Fibroblast of skin of left quadriceps (primary cell): ENCODE measurements around the gene CTCFL.

Source experiments
- DNase-seq, 2 experiments: peaks; one replicate each; pipeline ENCODE4 v3.0.0-alpha.2; 2013; ENCODE audit warnings: low read depth in 2 of 2

CTCFL gene, protein sequence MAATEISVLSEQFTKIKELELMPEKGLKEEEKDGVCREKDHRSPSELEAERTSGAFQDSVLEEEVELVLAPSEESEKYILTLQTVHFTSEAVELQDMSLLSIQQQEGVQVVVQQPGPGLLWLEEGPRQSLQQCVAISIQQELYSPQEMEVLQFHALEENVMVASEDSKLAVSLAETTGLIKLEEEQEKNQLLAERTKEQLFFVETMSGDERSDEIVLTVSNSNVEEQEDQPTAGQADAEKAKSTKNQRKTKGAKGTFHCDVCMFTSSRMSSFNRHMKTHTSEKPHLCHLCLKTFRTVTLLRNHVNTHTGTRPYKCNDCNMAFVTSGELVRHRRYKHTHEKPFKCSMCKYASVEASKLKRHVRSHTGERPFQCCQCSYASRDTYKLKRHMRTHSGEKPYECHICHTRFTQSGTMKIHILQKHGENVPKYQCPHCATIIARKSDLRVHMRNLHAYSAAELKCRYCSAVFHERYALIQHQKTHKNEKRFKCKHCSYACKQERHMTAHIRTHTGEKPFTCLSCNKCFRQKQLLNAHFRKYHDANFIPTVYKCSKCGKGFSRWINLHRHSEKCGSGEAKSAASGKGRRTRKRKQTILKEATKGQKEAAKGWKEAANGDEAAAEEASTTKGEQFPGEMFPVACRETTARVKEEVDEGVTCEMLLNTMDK

DNA sequence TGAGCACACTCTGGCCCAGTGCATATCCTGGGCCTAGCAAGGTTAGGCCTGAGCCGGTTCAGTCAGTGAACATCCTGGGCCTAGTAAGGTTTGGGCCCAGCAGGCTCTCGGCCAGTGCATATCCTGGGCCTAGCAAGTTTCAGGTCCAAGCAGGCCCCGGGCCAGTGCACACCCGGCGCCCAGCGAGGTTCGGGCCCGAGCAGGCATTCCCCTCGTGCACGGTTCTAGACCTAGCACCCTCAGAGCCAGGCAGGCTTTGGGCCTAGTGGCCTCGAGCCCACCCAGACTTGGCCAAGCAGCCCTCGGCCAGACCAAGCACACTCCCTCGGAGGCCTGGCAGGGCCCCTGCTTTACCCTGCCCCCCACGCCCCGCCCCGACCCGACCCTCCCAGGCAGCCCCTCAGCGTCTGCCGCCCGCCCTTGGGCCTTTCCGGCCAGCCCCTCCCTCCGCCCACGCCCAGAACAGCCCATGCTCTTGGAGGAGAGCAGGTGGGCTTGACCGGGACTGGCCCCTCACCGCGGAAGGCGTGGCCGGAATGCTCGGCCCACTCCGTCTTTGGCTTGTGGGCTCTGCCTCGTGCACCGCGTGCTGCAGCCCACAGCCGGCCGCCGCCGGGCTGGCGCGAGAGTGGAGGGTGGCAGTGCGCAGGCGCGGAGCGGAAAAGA, at the start of gene CTCFL:
CTCFL (minus strand) TSS at position 630 of the 666 bp plus-strand sequence. CDS start 935 bp downstream, outside the sequence.
- DNase-seq, result no peak

DNA sequence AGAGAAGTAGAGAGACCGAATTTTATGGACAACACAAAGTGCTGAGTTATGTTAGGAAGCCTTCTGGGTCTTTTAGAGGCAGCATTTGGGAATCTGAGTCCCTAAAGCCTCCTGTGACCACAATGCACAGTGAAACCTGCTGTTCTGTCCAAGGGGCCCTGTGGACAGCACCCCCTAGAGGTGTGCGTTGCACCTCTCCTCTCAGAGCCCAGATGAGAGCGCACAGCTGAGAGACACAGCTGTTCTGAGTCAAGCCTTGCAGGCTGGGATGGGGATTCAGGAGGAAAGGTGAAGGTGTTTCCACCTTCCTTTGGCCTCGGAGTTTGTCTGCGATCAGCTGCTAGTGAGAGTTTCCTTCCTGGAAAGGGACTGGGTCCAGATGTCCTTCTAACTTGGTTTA, 49.0 kb upstream of the CTCFL start:
- no peak for DNase-seq

DNA sequence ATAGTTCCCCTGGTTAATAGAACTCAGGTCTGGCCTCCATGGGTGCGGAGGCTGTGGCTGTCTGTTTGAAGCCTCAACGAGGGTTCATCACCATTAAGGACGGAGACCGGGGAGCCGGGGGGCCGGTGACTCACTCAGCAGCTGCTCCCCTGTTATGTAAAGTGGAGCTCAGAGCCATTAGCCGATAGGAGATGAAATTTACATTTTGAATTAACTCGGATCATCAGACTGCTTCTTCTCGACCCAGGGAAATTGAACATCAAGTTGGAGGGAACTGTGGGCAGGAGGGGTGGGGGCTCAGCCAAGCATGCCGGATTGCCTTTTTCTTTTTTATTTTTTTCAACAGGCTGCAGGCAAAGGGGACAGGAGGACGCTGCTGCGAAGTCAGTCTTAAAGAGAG, 48.3 kb upstream of the CTCFL start:
- no peak for DNase-seq

DNA sequence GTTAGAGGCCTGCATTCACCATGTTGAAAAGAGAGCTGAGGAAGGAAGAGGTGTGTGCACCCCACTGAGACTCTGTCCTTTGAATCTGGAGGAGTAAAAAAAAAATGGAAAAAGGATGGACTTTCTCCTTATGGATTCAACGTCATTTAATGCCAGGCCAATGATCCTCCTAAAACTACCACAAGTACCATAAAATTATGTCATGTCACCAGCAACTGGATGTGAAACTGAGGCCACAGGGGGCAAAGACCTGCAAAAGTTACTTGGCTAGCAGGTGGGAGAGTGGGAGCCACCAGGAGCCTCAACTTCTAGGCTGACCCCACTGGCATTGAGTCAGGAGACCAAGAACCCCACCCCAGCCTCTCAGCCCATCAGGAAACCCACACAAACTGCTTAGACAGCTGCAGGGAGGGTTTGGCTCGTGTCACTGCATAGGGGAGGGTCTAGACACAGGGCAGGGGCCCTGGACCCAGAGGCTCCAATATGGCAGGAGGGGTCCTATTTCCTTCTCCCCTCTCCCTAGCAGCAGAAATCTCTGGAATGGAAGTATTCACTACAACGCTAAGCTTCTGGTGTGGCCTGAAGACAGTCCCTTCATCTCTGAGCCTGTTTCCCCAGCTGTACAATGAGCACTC, 47.0 kb upstream of the CTCFL start:
- no peak for DNase-seq

DNA sequence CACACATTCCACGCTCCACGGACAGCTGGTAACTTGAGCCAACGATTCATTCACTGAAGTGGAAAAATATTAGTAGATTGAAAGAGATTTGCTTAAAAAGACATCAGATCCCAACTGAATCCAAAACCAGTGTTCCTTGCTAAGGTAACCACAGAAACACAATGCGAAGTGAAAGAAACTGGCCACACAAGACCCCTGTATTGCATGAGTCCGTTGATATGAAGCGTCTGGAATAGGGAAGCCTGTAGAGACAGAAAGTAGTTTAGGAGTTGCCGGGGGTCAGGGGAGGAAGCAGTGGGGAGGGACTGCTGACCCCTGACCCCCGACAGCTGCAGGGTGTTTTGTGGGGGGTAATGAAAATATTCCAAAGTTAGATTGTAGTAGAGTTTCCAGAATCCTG, 46.0 kb upstream of the CTCFL start:
- DNase-seq, result no peak

DNA sequence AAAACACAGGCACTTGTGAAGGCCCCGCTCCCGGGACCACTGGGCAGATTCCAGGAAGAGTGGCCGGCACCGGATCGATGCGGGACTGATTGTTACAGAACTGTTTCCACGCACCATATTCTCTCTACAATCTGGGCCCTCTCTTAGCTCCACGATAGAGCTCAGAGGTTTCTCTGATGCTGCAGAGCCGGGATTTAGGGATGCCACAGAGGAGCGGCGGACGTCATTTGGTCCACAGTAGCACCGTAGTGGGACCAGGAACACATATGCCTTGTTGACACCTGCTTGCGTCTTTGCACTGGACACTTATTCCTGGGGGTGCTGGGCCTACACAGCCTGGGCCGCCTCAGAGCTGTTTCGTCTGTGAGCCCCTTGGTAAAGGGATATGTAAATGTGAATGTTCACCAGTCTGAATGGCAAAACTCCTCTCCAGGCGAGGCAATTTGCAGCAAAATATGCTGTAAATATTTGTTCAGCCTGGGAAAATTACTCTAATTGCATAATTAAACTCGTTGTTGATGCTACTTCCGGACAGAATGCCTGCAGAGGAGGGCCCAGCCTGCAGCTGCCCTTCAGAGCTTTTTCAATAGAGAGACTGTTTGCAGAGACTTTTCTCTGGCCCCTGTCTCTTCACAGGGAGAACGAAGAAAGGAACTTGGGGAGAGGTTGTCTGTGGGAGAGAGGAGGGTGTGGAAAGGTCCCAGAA, 45.4 kb upstream of the CTCFL start:
- DNase-seq, result no peak

DNA sequence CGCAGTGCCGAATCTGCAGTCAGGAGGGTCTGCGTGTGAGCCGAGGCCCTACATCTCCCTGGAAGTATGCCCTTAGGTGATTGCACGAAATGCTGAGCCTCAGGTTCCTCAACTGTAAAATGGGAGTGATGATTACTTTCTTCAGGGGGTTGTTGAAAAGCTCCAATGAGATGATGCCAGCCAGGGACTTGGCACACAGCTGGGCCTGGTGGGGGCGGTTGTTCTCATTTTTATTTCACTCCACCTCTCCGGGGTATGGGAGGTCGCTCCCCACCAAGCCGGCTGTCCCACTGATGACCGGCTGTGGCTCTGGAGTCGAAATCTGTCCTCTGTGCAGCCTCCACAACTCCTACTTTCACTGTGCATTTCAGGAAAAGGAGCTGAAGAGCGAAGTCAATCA, 44.0 kb upstream of the CTCFL start:
- no peak for DNase-seq

DNA sequence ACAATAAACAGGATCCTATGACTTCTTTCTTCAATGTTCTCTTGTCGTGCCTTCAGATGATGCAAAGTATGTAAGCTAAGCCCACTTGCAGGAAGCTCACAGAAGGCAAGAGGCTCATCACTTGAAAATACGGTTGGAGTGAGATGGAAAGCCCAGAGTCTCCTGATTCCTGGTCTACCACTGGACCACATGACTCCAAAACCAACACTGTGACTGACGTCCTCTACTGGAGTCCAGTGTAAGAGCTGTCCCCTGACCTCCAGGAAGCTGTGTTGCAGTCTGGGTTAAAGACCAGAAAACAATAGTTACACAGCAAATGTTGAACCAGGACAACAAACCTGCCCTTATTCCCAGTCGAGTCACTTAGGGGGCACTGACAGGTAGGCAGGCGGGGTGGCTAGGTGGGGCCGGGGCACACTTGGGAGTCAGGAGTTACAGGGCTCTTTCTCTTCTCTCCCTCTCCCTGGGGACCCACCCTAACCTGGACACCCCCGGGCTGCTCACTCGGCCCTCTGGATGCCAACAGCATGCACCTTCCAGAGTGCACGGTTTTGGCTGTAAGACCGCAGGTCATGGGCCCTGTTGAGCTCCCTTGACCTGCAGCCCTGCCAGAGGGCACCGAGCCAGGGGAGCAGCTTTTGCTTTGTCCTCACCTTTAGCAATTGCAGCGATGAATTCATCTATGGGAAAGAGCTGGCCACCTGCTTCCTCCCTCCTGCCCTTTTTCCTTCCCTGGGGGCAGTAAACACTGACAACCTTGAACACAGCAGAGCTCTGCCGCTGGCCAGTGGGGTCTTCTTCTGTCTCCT, 43.4 kb upstream of the CTCFL start:
- no peak for DNase-seq

DNA sequence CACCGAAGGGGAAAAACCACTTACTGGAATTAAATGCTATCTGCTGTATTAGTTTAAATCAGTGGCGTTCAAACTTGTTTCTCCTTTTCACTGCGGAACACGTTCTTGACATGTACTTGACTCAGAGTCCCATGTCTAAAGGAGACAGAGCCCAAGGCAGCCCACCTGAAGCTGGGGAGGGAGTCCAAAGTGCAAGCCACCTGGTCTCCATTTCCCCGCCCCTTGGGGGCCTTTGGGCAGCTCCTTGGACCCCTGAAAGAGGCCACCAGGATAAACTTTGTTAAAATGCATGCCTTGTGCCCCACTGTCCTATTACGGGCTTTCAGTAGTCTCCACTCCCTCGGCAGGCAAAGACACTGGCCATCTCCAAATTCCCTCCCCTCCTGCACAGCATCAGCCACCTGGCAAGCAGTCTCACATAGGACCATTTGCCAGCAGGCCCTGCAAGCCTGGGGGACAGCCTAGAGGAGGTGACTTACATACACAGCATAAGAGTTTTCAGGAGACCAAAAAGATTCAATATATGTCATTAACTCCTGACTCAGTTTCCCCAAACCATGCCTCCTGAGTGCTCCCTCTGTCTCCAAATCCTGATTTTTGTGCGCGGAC, 42.6 kb upstream of the CTCFL start:
- DNase-seq, result no peak

DNA sequence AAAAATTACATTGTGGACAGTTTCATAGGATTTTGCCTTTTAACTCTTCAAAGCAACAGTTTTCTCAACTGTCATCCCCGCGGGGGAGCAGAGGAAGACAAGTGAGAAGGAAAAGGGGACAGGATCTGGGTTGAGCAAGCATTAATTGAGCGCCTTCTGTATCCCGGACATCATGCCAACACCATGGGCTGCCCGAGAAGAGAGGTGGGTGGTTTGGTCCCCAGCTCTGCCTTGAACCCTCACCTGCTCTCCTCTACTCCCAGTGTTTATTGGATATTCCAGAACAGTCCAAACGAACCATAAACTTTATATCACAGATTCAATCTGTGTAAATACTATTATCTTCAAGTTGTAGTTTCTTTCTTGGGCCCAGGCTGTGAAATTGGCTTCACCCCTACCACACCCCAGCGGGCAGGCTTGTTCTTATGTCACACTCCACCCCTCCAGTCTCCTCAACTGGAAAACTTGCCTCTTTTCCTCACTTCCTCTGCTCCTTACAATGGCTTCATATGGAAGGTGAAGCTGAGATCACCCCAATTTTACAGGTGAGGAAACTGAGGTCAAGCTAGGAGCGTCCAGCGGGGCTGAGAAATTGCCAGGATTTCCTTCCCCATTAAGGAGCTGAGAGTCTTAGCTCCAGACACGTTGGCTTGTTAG, 42.0 kb upstream of the CTCFL start:
- no peak for DNase-seq

DNA sequence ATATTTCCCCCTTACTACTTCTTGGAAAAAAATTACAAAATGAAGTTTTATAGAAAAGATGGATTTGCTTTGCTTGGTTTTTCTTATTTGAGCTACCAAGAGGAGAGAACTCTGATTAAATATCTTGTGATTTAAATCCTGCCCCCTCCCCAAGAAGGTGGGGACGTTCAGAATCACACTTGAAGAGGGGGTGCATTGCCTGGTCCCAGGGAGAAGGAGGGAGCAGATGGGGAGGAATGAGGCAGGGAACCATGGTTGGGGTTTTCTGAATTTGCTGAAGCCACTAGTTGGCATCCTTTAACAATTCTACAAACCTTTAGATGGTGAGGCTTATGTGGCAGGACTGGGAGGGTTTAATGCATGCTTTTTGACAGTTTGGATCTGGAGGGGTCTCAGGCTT, 41.5 kb upstream of the CTCFL start:
- DNase-seq, result no peak

DNA sequence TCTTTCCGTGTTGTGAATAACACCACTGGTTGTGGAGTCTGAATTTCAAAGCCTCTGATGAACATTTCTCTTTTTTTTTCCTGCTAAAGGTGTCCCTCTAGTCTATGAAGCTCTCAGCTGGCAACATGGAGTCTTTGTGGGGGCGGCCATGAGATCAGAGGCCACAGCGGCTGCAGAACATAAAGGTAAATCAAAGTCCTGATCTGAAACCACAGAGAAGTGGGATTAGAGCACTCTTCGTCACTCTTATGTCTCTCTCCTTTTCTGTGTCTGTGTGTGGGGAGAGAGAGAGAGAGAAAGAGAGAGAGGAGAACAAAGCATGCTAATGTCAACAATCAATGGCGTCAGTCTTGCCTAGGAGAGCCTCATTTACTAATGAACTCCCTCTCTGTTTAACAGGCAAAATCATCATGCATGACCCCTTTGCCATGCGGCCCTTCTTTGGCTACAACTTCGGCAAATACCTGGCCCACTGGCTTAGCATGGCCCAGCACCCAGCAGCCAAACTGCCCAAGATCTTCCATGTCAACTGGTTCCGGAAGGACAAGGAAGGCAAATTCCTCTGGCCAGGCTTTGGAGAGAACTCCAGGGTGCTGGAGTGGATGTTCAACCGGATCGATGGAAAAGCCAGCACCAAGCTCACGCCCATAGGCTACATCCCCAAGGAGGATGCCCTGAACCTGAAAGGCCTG, 40.2 kb upstream of the CTCFL start:
- no peak for DNase-seq

DNA sequence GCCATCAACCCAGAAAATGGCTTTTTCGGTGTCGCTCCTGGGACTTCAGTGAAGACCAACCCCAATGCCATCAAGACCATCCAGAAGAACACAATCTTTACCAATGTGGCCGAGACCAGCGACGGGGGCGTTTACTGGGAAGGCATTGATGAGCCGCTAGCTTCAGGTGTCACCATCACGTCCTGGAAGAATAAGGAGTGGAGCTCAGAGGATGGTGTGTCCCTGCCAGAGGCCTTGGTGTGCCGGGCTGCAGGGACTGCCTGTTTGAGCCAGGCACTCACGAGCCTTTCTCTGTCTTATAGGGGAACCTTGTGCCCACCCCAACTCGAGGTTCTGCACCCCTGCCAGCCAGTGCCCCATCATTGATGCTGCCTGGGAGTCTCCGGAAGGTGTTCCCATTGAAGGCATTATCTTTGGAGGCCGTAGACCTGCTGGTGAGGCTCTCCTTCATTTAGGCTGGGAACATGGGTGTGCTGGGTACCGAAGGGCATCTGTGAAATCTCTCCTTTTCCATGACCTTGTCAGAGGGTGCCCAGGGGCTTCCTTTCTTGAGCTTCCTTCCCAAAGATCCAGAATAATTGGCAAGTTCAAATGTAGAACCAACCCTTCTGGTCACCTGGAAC, 39.4 kb upstream of the CTCFL start:
- no peak for DNase-seq

DNA sequence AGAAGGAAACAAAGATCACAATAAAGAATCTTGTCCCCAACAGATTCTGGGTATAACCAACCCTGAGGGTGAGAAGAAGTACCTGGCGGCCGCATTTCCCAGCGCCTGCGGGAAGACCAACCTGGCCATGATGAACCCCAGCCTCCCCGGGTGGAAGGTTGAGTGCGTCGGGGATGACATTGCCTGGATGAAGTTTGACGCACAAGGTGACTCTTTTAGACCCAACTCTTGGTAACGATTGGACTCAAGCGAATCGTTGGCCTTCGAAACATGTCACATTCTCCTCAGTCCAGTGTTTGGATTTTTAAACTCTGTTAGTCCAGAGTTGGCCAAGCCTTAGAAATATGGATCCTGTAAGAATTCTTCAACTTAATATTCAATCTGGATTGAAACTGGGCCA, 38.6 kb upstream of the CTCFL start:
- DNase-seq, result no peak

DNA sequence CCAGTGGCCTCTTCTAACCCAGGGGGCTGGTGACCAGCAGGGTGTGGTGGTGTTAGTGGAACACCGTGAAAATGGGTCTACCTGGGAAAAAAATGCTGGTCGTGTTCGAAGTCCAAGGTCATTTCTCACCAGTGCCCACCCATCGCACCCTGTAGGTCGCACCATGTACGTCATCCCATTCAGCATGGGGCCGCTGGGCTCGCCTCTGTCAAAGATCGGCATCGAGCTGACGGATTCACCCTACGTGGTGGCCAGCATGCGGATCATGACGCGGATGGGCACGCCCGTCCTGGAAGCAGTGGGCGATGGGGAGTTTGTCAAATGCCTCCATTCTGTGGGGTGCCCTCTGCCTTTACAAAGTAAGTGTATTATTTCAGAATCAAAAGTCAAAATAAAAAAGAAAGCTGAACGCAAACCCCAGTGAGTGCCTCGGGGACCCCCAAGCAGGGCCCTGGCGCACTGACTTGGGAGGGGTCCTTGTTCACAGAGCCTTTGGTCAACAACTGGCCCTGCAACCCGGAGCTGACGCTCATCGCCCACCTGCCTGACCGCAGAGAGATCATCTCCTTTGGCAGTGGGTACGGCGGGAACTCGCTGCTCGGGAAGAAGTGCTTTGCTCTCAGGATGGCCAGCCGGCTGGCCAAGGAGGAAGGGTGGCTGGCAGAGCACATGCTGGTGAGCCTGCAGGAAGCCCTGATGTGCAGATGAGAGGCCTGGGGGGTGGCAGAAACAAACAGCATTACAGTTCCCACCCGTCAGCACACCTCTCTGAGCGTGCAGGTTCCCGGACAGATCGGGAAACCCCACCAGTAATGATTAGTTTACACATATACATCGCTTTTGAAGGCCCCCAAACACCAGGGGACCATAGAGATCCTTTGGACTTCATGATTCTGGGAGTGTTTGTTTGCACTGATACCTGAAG, 37.9 kb upstream of the CTCFL start:
- DNase-seq, result no peak

DNA sequence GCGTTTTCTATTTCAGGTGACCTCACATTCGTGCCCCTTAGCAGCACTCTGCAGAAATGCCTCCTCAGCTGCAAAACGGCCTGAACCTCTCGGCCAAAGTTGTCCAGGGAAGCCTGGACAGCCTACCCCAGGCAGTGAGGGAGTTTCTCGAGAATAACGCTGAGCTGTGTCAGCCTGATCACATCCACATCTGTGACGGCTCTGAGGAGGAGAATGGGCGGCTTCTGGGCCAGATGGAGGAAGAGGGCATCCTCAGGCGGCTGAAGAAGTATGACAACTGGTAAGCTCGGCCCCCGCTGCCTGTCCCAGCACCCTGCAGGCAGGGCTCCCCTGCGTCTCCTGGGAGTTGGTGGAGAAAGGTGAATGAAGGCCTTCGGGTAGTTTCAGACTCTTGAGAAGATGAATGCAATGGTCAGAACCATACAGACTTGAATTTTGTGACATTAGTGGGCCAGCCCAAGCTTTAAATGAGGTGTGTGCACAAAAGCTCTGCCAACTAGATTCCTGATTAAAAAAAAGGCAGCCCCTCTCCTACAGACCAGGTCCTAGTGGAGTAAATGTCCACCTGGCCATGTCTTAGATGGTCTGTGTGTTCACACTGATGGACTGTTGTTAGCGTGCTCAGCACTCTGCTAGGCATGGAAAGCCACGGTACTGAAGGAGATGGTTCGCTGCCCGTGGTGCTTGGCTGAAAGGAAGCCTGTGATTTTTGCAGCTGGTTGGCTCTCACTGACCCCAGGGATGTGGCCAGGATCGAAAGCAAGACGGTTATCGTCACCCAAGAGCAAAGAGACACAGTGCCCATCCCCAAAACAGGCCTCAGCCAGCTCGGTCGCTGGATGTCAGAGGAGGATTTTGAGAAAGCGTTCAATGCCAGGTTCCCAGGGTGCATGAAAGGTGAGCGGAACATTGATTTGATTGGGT, 36.7 kb upstream of the CTCFL start:
- DNase-seq, result no peak
